Peyer's patch (tissue), 4 donors: ENCODE results near the gene C16orf82. TPM values are rescaled to one million over a fixed set of nuclear protein-coding genes. Genes with fewer than 3 reads are reported as not detected.

Experiments used
- DNase-seq, 3 donors: peaks; one replicate each; pipeline ENCODE4 v3.0.0-alpha.2; 2017 to 2019
- H3K27ac ChIP-seq, 4 donors: fragments of 200-600 bp; sonication (generic); one replicate each; pipeline ENCODE4 v1.5.1; 2016 to 2019
- H3K27me3 ChIP-seq, 2 donors: fragments of 200-600 bp; sonication (generic); one replicate each; pipeline ENCODE4 v1.5.1; 2019
- H3K36me3 ChIP-seq, 3 donors: fragments of 200-600 bp; sonication (generic); one replicate each; pipeline ENCODE4 v1.5.1; 2016 to 2019
- H3K4me1 ChIP-seq, 4 donors: fragments of 200-600 bp; sonication (generic); one replicate each; pipeline ENCODE4 v1.5.1; 2016 to 2019
- H3K4me3 ChIP-seq, 4 donors: fragments of 200-600 bp; sonication (generic); 1 replicate in 3 of 4; 2 replicates in 1 of 4; pipeline ENCODE4 v1.5.1; 2016 to 2019; ENCODE audit warnings: mild to moderate bottlenecking in 1 of 4
- H3K9me3 ChIP-seq, 4 donors: fragments of 200-600 bp; sonication (generic); one replicate each; pipeline ENCODE4 v1.5.1; 2016 to 2019; ENCODE audit warnings: mild to moderate bottlenecking in 1 of 4
- CTCF ChIP-seq, 6 experiments: fragments of 450-650 bp in 4 of 6; fragments of 200-600 bp in 2 of 6; sonication (generic) in 1 of 6; IDR thresholded peaks; one replicate each; pipeline ENCODE4 v1.5.1; 2017 to 2019; ENCODE audit warnings: antibody characterized with exemption in 6 of 6, mild to moderate bottlenecking in 3 of 6, moderate library complexity in 1 of 6
- POLR2A ChIP-seq, 2 donors: fragments of 450-650 bp; IDR thresholded peaks; one replicate each; pipeline ENCODE4 v1.5.1; 2017; ENCODE audit warnings: antibody characterized with exemption in 2 of 2, mild to moderate bottlenecking in 2 of 2, moderate library complexity in 2 of 2
- total RNA-seq, 4 donors: library from RNA; depleted of rRNA; stranded (reverse); fragments of >200 nt; gene quantifications; one replicate each; pipeline ENCODE4 v1.1.0, GENCODE V29; 2016

C16orf82 gene
- total RNA-seq, 4 donors from 2014 or later = not detected

- Histone ChIP-seq H3K36me3 (no peaks in the 10 kb centered on the region), H3K9me3 (no peaks in the 10 kb centered on the region), H3K27ac (no peak overlapping the region), H3K4me1 (no peaks in the 10 kb centered on the region), H3K27me3 (no peaks in the 10 kb centered on the region), H3K4me3 (no peak overlapping the region)
- no peak for DNase-seq
- TF ChIP-seq CTCF (IDR thresholded peaks at IDR 0.05) = no peak
- no peak for TF ChIP-seq POLR2A (IDR thresholded peaks at IDR 0.05)
Observed at GRCh38 chr16:27029525-27029924, 37.2 kb upstream of the C16orf82 start.

- H3K4me3 ChIP-seq = no peak overlapping the region
- H3K27me3 ChIP-seq = no peaks in the 10 kb centered on the region
- H3K36me3 ChIP-seq = no peaks in the 10 kb centered on the region
- TF ChIP-seq CTCF (IDR thresholded peaks at IDR 0.05) (no peak), POLR2A (IDR thresholded peaks at IDR 0.05) (no peak)
- no peaks in the 10 kb centered on the region for H3K4me1 ChIP-seq
- H3K27ac ChIP-seq = no peak overlapping the region
- no peaks in the 10 kb centered on the region for H3K9me3 ChIP-seq
- no peak for DNase-seq
Observed at GRCh38 chr16:27033281-27033979, 33.3 kb upstream of the C16orf82 start.

GRCh38 chr16:27040732-27041131 lies 26.0 kb upstream of the C16orf82 start:
- Histone ChIP-seq H3K4me3 (no peak overlapping the region), H3K27ac (no peak overlapping the region), H3K27me3 (no peaks in the 10 kb centered on the region), H3K9me3 (no peaks in the 10 kb centered on the region), H3K4me1 (no peaks in the 10 kb centered on the region), H3K36me3 (no peaks in the 10 kb centered on the region)
- TF ChIP-seq POLR2A (IDR thresholded peaks at IDR 0.05) (no peak), CTCF (IDR thresholded peaks at IDR 0.05) (no peak)
- DNase-seq = no peak

- no peak for TF ChIP-seq CTCF (IDR thresholded peaks at IDR 0.05)
- TF ChIP-seq POLR2A (IDR thresholded peaks at IDR 0.05) = no peak
- no peak overlapping the region for H3K4me3 ChIP-seq
- no peak for DNase-seq
- no peaks in the 10 kb centered on the region for H3K27me3 ChIP-seq
- H3K4me1 ChIP-seq = no peaks in the 10 kb centered on the region
- no peaks in the 10 kb centered on the region for H3K9me3 ChIP-seq
- H3K36me3 ChIP-seq = no peaks in the 10 kb centered on the region
- H3K27ac ChIP-seq = no peak overlapping the region
Observed at GRCh38 chr16:27046958-27047518, 19.7 kb upstream of the C16orf82 start.

GRCh38 chr16:27048316-27048715 lies 18.4 kb upstream of the C16orf82 start:
- TF ChIP-seq CTCF (IDR thresholded peaks at IDR 0.05) (no peak), POLR2A (IDR thresholded peaks at IDR 0.05) (no peak)
- no peak overlapping the region for H3K4me3 ChIP-seq

More at GRCh38 chr16:27048316-27048715, 18.4 kb upstream of the C16orf82 start:
- no peaks in the 10 kb centered on the region for H3K9me3 ChIP-seq
- no peak for DNase-seq
- H3K36me3 ChIP-seq = no peaks in the 10 kb centered on the region
- no peak overlapping the region for H3K27ac ChIP-seq
- H3K27me3 ChIP-seq = no peaks in the 10 kb centered on the region
- no peaks in the 10 kb centered on the region for H3K4me1 ChIP-seq
